ENCODE data around the gene SLC22A1.

SLC22A1 gene

GRCh38 chr6:160170018-160170680, 48.5 kb downstream of the SLC22A1 start:
- H3K27me3 ChIP-seq (ENCODE audit: insufficient read depth, insufficient read length) = no peaks in the 10 kb centered on the region
- H3K9me3 ChIP-seq (ENCODE audit: insufficient read depth, low read length) = no peaks in the 10 kb centered on the region
- H3K4me3 ChIP-seq (ENCODE audit: insufficient read length, low read depth) = no peak overlapping the region
- TF ChIP-seq ZNF274 (IDR thresholded peaks at IDR 0.05; ENCODE audit: low read depth, low read length) (no peak), YY1 (IDR thresholded peaks at IDR 0.05; ENCODE audit: insufficient read depth, insufficient read length) (no peak), SUZ12 (IDR thresholded peaks at IDR 0.05; ENCODE audit: extremely low read depth, insufficient read depth, insufficient read length) (no peak)
- H3K9ac ChIP-seq (ENCODE audit: insufficient read length, low read depth) = no peak overlapping the region
- H3K36me3 ChIP-seq (ENCODE audit: insufficient read depth, insufficient read length, low read length) = no peaks in the 10 kb centered on the region
- no peak for DNase-seq (ENCODE audit: low read depth, low spot score)
- no peaks in the 10 kb centered on the region for H3K4me1 ChIP-seq (ENCODE audit: insufficient read depth, insufficient read length)

GRCh38 chr6:160172704-160173103, 51.1 kb downstream of the SLC22A1 start:
- H3K4me3 ChIP-seq (ENCODE audit: insufficient read length, low read depth) = no peak overlapping the region
- no peak for TF ChIP-seq YY1 (IDR thresholded peaks at IDR 0.05; ENCODE audit: insufficient read depth, insufficient read length)
- TF ChIP-seq ZNF274 (IDR thresholded peaks at IDR 0.05; ENCODE audit: low read depth, low read length) = no peak
- no peak for TF ChIP-seq SUZ12 (IDR thresholded peaks at IDR 0.05; ENCODE audit: extremely low read depth, insufficient read depth, insufficient read length)
- H3K4me1 ChIP-seq (ENCODE audit: insufficient read depth, insufficient read length) = no peaks in the 10 kb centered on the region

GRCh38 chr6:160173806-160174527, 52.4 kb downstream of the SLC22A1 start:
- H3K4me1 ChIP-seq (ENCODE audit: insufficient read depth, insufficient read length) = no peaks in the 10 kb centered on the region
- no peaks in the 10 kb centered on the region for H3K27me3 ChIP-seq (ENCODE audit: insufficient read depth, insufficient read length)
- H3K9me3 ChIP-seq (ENCODE audit: insufficient read depth, low read length) = no peaks in the 10 kb centered on the region
- no peak overlapping the region for H3K4me3 ChIP-seq (ENCODE audit: insufficient read length, low read depth)
- TF ChIP-seq ZNF274 (IDR thresholded peaks at IDR 0.05; ENCODE audit: low read depth, low read length) (no peak), SUZ12 (IDR thresholded peaks at IDR 0.05; ENCODE audit: extremely low read depth, insufficient read depth, insufficient read length) (no peak), YY1 (IDR thresholded peaks at IDR 0.05; ENCODE audit: insufficient read depth, insufficient read length) (no peak)
- H3K9ac ChIP-seq (ENCODE audit: insufficient read length, low read depth) = no peak overlapping the region
- no peak for DNase-seq (ENCODE audit: low read depth, low spot score)
- H3K36me3 ChIP-seq (ENCODE audit: insufficient read depth, insufficient read length, low read length) = no peaks in the 10 kb centered on the region

More at GRCh38 chr6:160172704-160173103, 51.1 kb downstream of the SLC22A1 start:
- H3K9me3 ChIP-seq (ENCODE audit: insufficient read depth, low read length) = no peaks in the 10 kb centered on the region
- no peak overlapping the region for H3K9ac ChIP-seq (ENCODE audit: insufficient read length, low read depth)
- no peaks in the 10 kb centered on the region for H3K36me3 ChIP-seq (ENCODE audit: insufficient read depth, insufficient read length, low read length)
- H3K27me3 ChIP-seq (ENCODE audit: insufficient read depth, insufficient read length) = no peaks in the 10 kb centered on the region
- DNase-seq (ENCODE audit: low read depth, low spot score) = no peak

- no peaks in the 10 kb centered on the region for H3K36me3 ChIP-seq (ENCODE audit: insufficient read depth, insufficient read length, low read length)
- no peaks in the 10 kb centered on the region for H3K27me3 ChIP-seq (ENCODE audit: insufficient read depth, insufficient read length)
- TF ChIP-seq YY1 (IDR thresholded peaks at IDR 0.05; ENCODE audit: insufficient read depth, insufficient read length) (no peak), SUZ12 (IDR thresholded peaks at IDR 0.05; ENCODE audit: extremely low read depth, insufficient read depth, insufficient read length) (no peak), ZNF274 (IDR thresholded peaks at IDR 0.05; ENCODE audit: low read depth, low read length) (no peak)
- H3K4me1 ChIP-seq (ENCODE audit: insufficient read depth, insufficient read length) = no peaks in the 10 kb centered on the region
- H3K9ac ChIP-seq (ENCODE audit: insufficient read length, low read depth) = no peak overlapping the region
- no peak for DNase-seq (ENCODE audit: low read depth, low spot score)
- no peaks in the 10 kb centered on the region for H3K9me3 ChIP-seq (ENCODE audit: insufficient read depth, low read length)
- H3K4me3 ChIP-seq (ENCODE audit: insufficient read length, low read depth) = no peak overlapping the region
Measured at GRCh38 chr6:160174681-160175080, 53.1 kb downstream of the SLC22A1 start.

- H3K4me1 ChIP-seq (ENCODE audit: insufficient read depth, insufficient read length) = no peaks in the 10 kb centered on the region
- H3K27me3 ChIP-seq (ENCODE audit: insufficient read depth, insufficient read length) = no peaks in the 10 kb centered on the region
- no peak for TF ChIP-seq SUZ12 (IDR thresholded peaks at IDR 0.05; ENCODE audit: extremely low read depth, insufficient read depth, insufficient read length)
- no peak for TF ChIP-seq ZNF274 (IDR thresholded peaks at IDR 0.05; ENCODE audit: low read depth, low read length)
- TF ChIP-seq YY1 (IDR thresholded peaks at IDR 0.05; ENCODE audit: insufficient read depth, insufficient read length) = no peak
- no peaks in the 10 kb centered on the region for H3K9me3 ChIP-seq (ENCODE audit: insufficient read depth, low read length)
- no peak for DNase-seq (ENCODE audit: low read depth, low spot score)
- no peak overlapping the region for H3K4me3 ChIP-seq (ENCODE audit: insufficient read length, low read depth)
- no peaks in the 10 kb centered on the region for H3K36me3 ChIP-seq (ENCODE audit: insufficient read depth, insufficient read length, low read length)
- no peak overlapping the region for H3K9ac ChIP-seq (ENCODE audit: insufficient read length, low read depth)
Measured at GRCh38 chr6:160177220-160177619, 55.6 kb downstream of the SLC22A1 start.

GRCh38 chr6:160178271-160178670, 56.7 kb downstream of the SLC22A1 start:
- no peak for TF ChIP-seq ZNF274 (IDR thresholded peaks at IDR 0.05; ENCODE audit: low read depth, low read length)
- TF ChIP-seq SUZ12 (IDR thresholded peaks at IDR 0.05; ENCODE audit: extremely low read depth, insufficient read depth, insufficient read length) = no peak
- no peak for TF ChIP-seq YY1 (IDR thresholded peaks at IDR 0.05; ENCODE audit: insufficient read depth, insufficient read length)
- no peak overlapping the region for H3K4me3 ChIP-seq (ENCODE audit: insufficient read length, low read depth)

GRCh38 chr6:160180706-160181105, 59.1 kb downstream of the SLC22A1 start:
- no peaks in the 10 kb centered on the region for H3K4me1 ChIP-seq (ENCODE audit: insufficient read depth, insufficient read length)
- no peaks in the 10 kb centered on the region for H3K9me3 ChIP-seq (ENCODE audit: insufficient read depth, low read length)
- no peak overlapping the region for H3K9ac ChIP-seq (ENCODE audit: insufficient read length, low read depth)
- DNase-seq (ENCODE audit: low read depth, low spot score) = no peak
- no peaks in the 10 kb centered on the region for H3K36me3 ChIP-seq (ENCODE audit: insufficient read depth, insufficient read length, low read length)
- H3K27me3 ChIP-seq (ENCODE audit: insufficient read depth, insufficient read length) = no peaks in the 10 kb centered on the region
- H3K4me3 ChIP-seq (ENCODE audit: insufficient read length, low read depth) = no peak overlapping the region
- TF ChIP-seq SUZ12 (IDR thresholded peaks at IDR 0.05; ENCODE audit: extremely low read depth, insufficient read depth, insufficient read length) (no peak), ZNF274 (IDR thresholded peaks at IDR 0.05; ENCODE audit: low read depth, low read length) (no peak), YY1 (IDR thresholded peaks at IDR 0.05; ENCODE audit: insufficient read depth, insufficient read length) (no peak)

More at GRCh38 chr6:160178271-160178670, 56.7 kb downstream of the SLC22A1 start:
- H3K9me3 ChIP-seq (ENCODE audit: insufficient read depth, low read length) = no peaks in the 10 kb centered on the region
- no peaks in the 10 kb centered on the region for H3K36me3 ChIP-seq (ENCODE audit: insufficient read depth, insufficient read length, low read length)
- no peaks in the 10 kb centered on the region for H3K4me1 ChIP-seq (ENCODE audit: insufficient read depth, insufficient read length)
- H3K9ac ChIP-seq (ENCODE audit: insufficient read length, low read depth) = no peak overlapping the region
- DNase-seq (ENCODE audit: low read depth, low spot score) = no peak
- H3K27me3 ChIP-seq (ENCODE audit: insufficient read depth, insufficient read length) = no peaks in the 10 kb centered on the region

Data from NT2/D1 (cell line).